Esophagus squamous epithelium (tissue), 5 donors: ENCODE data around the gene HSFY2. TPM values are rescaled to one million over a fixed set of nuclear protein-coding genes. Genes with fewer than 3 reads are reported as not detected.
"Not testable (repeated sequence)": the region's sequence is repeated elsewhere in the genome, so short reads cannot be mapped to it uniquely, and the experiment has no call there.

Experiments used
- DNase-seq: peaks from one replicate; lab custom pipeline; 2025; lab: John Stamatoyannopoulos, UW
- H3K27ac ChIP-seq, 4 donors: fragments of 200-600 bp; sonication (generic); one replicate each; pipeline ENCODE4 v1.5.1; 2016 to 2019; ENCODE audit warnings: mild to moderate bottlenecking in 1 of 4
- H3K27me3 ChIP-seq, 4 donors: fragments of 200-600 bp; sonication (generic); 1 replicate in 3 of 4; 2 replicates in 1 of 4; pipeline versions ENCODE4 v1.5.1 to v1.6.0; 2017 to 2021; ENCODE audit warnings: antibody characterized with exemption in 1 of 4
- H3K36me3 ChIP-seq, 3 donors: fragments of 200-600 bp; sonication (generic); one replicate each; pipeline ENCODE4 v1.5.1; 2016 to 2019
- H3K4me1 ChIP-seq, 3 donors: fragments of 200-600 bp; sonication (generic); one replicate each; pipeline ENCODE4 v1.5.1; 2017 to 2019
- H3K4me3 ChIP-seq, 4 donors: fragments of 200-600 bp; sonication (generic); 1 replicate in 3 of 4; 2 replicates in 1 of 4; pipeline ENCODE4 v1.5.1; 2016 to 2019; ENCODE audit warnings: mild to moderate bottlenecking in 2 of 4, moderate library complexity in 1 of 4
- H3K9me3 ChIP-seq, 3 donors: fragments of 200-600 bp; sonication (generic); one replicate each; pipeline ENCODE4 v1.5.1; 2016 to 2019
- WGBS, 2 donors: methylation state at CpG; one replicate each; pipeline ENCODE4 v1.1.5; 2018; 5-methylcytosine and 5-hydroxymethylcytosine counted together
- intact Hi-C: fragments of 100-400 bp; cut with DNase I; formaldehyde crosslinking; loops from one replicate; pipeline ENCODE4 v1.15.0; 2022
- small RNA-seq, 4 donors: library from RNA; depleted of rRNA; stranded (forward); fragments of <200 nt; gene quantifications; one replicate each; pipeline ENCODE3, GENCODE V24; 2016
- total RNA-seq, 4 donors: library from RNA; depleted of rRNA; stranded (reverse); fragments of >200 nt; gene quantifications; one replicate each; pipeline ENCODE4 v1.1.0, GENCODE V29; 2016
- donor health status: DM: yes; HTN: yes; CAD: no.

HSFY2 gene, protein sequence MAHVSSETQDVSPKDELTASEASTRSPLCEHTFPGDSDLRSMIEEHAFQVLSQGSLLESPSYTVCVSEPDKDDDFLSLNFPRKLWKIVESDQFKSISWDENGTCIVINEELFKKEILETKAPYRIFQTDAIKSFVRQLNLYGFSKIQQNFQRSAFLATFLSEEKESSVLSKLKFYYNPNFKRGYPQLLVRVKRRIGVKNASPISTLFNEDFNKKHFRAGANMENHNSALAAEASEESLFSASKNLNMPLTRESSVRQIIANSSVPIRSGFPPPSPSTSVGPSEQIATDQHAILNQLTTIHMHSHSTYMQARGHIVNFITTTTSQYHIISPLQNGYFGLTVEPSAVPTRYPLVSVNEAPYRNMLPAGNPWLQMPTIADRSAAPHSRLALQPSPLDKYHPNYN
- total RNA-seq = not detected

DNA sequence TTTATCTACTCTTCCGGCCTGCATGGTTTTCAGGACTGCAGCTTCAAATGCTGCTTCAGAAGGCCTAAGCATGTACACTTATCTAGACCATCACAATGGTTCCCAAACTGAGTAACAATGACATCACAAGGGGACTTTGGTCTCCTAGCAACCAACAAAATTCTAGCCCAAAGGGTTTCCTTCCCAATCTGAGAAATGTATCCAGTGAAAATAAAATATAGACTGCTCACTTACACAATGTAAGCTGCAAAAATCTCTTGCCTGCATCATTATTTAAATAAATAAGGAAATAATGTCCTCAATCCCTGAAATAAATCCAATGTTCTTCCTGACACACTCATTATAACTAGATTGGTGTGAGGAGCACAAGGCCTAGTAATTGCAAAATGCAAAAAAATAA is at the start of gene HSFY2:
HSFY2 (minus strand) TSS at position 101 of the 400 bp plus-strand sequence. CDS start 117 bp downstream, outside the sequence.
- H3K4me3 ChIP-seq, H3K36me3 ChIP-seq, H3K27me3 ChIP-seq, DNase-seq, H3K4me1 ChIP-seq, H3K9me3 ChIP-seq, intact Hi-C loops, H3K27ac ChIP-seq: not testable (repeated sequence)
- no CpG with 5 or more reads among the region's 1 CpG for WGBS, 2 donors

DNA sequence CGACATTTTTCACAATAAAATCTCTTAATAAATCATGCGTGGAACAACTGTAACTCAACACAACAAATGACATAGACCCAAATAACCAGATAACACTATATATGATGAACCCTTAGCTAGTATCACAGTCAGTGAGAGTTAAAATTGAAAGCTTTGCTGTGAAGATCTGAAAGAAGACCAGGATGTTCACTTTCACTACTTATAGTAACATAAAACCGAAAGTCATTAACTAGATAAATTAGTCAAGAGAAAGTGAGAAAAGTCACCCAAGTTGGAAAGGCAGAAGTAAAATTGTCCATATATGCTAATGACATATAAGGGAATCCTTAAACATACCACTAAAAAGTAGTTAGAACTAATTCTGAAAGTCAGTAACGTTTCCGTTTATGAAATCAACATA is 42.2 kb upstream of the HSFY2 start:
- H3K4me1 ChIP-seq, H3K4me3 ChIP-seq, DNase-seq, H3K36me3 ChIP-seq, H3K9me3 ChIP-seq, H3K27me3 ChIP-seq, intact Hi-C loops, H3K27ac ChIP-seq: not testable (repeated sequence)
- no CpG with 5 or more reads among the region's 5 CpGs for WGBS, 2 donors

DNA sequence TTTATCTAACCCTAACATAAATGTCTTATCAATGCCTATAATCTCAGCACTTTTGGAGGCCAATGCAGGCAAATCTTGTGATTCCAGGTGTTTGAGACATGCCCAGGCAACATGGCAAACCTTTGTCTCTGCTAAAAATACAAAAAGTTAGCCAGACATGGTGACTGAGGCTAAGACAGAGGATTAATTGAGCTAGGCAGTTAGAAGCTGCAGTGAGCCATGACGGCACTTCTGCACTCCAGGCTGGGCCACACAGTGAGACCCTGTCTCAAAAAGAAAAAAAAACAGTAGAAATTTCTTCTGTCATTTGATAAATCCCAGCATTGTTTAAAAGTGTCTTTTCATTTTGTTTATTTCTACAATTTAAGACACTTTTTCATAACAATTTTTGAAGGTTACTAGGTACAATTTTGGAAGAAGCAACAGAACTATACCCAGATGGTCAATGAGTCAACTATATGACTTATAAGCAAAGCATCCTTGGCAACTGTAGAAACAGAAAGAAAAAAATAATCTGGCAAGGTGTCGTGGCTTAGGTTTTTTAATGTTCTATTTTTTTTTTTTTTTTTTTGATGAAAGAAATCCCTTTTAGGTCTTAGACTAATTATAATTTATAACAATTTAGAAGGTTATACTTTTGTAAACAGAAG is 15.3 kb upstream of the HSFY2 start:
- not testable (repeated sequence) for H3K4me1 ChIP-seq

DNA sequence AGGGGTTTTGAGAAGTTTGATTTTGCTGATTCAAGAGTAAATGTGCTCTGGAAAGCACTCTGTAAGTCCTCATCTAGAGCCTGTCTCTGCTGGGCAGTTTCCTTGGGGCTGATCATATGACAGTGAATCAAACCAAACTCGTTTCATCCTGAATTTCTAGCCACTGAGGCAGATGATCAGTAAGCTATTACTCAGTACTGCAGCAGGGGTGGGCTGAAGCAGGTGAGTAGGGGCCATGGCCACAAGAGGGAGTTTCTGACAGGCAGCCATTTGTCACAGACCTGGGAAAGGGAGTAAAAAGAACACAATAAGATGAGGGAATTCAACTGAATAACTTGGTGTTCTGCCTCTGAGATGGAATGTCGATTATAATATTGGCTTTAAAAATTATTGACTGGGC is 19.5 kb downstream of the HSFY2 start:
- no CpG with 5 or more reads among the region's 2 CpGs for WGBS, 2 donors
- H3K27me3 ChIP-seq, H3K4me1 ChIP-seq, H3K9me3 ChIP-seq, H3K36me3 ChIP-seq, DNase-seq, intact Hi-C loops, H3K4me3 ChIP-seq, H3K27ac ChIP-seq: not testable (repeated sequence)

More for the DNA sequence above, 15.3 kb upstream of the HSFY2 start:
- H3K27ac ChIP-seq, H3K27me3 ChIP-seq, H3K4me3 ChIP-seq, intact Hi-C loops, H3K36me3 ChIP-seq, H3K9me3 ChIP-seq, DNase-seq: not testable (repeated sequence)
- WGBS, 2 donors = no CpG with 5 or more reads among the region's 2 CpGs

DNA sequence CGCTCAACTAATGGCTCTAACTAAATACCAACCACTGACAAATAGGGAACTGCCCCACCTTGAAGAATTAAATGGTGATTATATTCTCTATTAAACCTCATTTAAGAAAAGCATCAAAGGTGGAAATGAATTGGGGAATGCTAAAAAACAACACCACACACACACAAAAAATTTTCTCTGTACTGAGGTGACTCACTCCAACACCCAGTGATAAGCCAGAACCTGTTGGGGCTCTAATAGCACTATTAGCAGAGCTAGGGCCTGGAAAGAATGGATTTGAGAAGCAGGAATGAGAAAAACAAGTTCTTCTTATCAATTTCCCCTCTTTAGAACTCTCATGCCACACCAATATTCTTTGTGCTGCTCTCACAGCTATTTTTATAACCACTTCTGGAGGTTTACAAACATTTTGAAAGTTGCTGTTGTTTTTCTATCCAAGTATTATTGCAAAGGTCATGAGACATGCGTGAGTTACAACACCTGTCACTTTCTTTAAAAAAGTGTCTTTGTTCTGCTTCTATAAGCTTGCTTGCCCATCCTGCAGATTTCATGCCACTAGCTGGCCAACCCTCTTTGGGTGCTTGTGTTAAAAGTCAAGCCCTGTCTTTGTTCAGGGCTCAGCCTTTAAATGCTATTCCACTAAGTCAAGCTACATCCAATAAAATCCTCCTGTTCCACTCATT is 20.3 kb downstream of the HSFY2 start:
- H3K4me3 ChIP-seq, H3K27me3 ChIP-seq, H3K4me1 ChIP-seq, H3K27ac ChIP-seq, DNase-seq, H3K36me3 ChIP-seq, H3K9me3 ChIP-seq, intact Hi-C loops: not testable (repeated sequence)
- WGBS, 2 donors = no CpG with 5 or more reads among the region's 2 CpGs

DNA sequence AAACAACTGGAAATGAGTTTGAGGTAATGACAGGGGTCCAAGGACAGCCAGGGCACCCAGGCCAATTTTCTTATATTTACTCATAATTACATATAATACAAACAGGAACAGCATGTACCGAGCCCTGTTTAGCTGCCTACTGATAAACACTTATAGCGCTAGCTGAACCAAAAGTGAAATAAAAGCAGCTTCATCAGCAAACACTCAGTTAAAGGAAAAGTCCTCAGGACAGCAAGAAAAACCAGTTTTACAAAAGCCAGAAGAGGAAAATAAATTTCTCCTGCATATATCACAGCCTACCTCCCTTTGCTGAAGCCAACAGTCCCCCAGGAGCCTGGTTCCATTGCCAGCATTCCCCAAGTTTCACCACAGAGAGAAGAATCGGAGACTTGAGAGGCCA is 49.8 kb downstream of the HSFY2 start:
- WGBS, 2 donors = no CpG with 5 or more reads among the region's 3 CpGs
- H3K4me1 ChIP-seq, H3K27ac ChIP-seq, H3K27me3 ChIP-seq, H3K9me3 ChIP-seq, intact Hi-C loops, H3K4me3 ChIP-seq, DNase-seq, H3K36me3 ChIP-seq: not testable (repeated sequence)

Small RNA genes within 50 kb of the gene (small RNA-seq; reads per million reads assigned to genes)
- 0 reads per million in 4 donors for gene GPM6BP2

Other genes with a start within 250 kb of the HSFY2 start
- not detected for gene HSFY1, start 227.0 kb downstream of the HSFY2 start, total RNA-seq